GM18526 (cell line): ENCODE data around the gene ADCY5.

Source experiments
- POLR2A ChIP-seq: IDR thresholded peaks from 3 replicates; pipeline ENCODE4 v1.6.1; 2011; ENCODE audit not compliant: insufficient read length; ENCODE audit errors: extremely low read depth

ADCY5 gene

GRCh38 chr3:123390865-123391600, 57.9 kb downstream of the ADCY5 start:
- TF ChIP-seq POLR2A = no peak

GRCh38 chr3:123389628-123389918, 59.3 kb downstream of the ADCY5 start:
- TF ChIP-seq POLR2A = no peak

- no peak for TF ChIP-seq POLR2A
Observed at GRCh38 chr3:123388811-123389627, 59.9 kb downstream of the ADCY5 start.

- TF ChIP-seq POLR2A = no peak
Observed at GRCh38 chr3:123388042-123388441, 60.8 kb downstream of the ADCY5 start.

GRCh38 chr3:123387532-123387931, 61.4 kb downstream of the ADCY5 start:
- no peak for TF ChIP-seq POLR2A

GRCh38 chr3:123386477-123387040, 62.3 kb downstream of the ADCY5 start:
- TF ChIP-seq POLR2A = no peak

GRCh38 chr3:123385981-123386380, 62.9 kb downstream of the ADCY5 start:
- TF ChIP-seq POLR2A = no peak

GRCh38 chr3:123385499-123385898, 63.4 kb downstream of the ADCY5 start:
- TF ChIP-seq POLR2A = no peak

GRCh38 chr3:123385001-123385401, 63.9 kb downstream of the ADCY5 start:
- no peak for TF ChIP-seq POLR2A

- no peak for TF ChIP-seq POLR2A
Observed at GRCh38 chr3:123384256-123384655, 64.6 kb downstream of the ADCY5 start.

- TF ChIP-seq POLR2A = no peak
Observed at GRCh38 chr3:123383091-123384053, 65.5 kb downstream of the ADCY5 start.

- TF ChIP-seq POLR2A = no peak
Observed at GRCh38 chr3:123380261-123380660, 68.6 kb downstream of the ADCY5 start.

- no peak for TF ChIP-seq POLR2A
Observed at GRCh38 chr3:123379041-123379830, 69.7 kb downstream of the ADCY5 start.

GRCh38 chr3:123378409-123378915, 70.4 kb downstream of the ADCY5 start:
- TF ChIP-seq POLR2A = no peak
